Measurements from ENCODE around the gene MYH7. TPM values are rescaled to one million over a fixed set of nuclear protein-coding genes. Genes with fewer than 3 reads are reported as not detected.
"Not testable (repeated sequence)": the region's sequence is repeated elsewhere in the genome, so short reads cannot be mapped to it uniquely, and the experiment has no call there.

The MYH7 gene
- total and polyA plus RNA-seq, 4 donors, result 0.02 to 0.42 (median 0.04) TPM

DNA sequence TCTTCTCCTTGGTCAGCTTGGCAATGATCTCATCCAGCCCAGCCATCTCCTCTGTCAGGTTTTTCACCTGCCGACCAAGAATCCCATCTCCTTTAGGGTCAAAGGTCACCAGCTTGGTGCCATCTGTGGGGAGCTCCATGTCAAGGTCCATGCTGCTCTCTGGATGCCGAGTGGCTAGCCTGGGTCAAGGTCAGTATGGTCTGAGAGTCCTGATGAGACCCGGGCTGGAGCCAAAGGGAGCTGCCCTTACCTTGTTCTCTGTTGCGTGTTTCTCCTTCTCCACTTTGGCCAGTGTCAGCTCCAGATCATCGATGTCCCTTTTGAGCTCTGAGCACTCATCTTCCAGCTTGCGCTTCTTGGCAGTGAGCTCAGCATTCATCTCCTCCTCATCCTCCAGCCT lies 11.8 kb downstream of the MYH7 start:
- Histone ChIP-seq H3K4me3 (ENCODE audit: low read depth in 1 of 3, low read length in 3 of 3) (no peak overlapping the region), H3K9me3 (ENCODE audit: control insufficient read depth in 4 of 4, low read length in 3 of 4) (no peaks in the 10 kb centered on the region), H3K27ac (ENCODE audit: low read depth in 1 of 2, low read length in 2 of 2) (no peak overlapping the region), H3K36me3 (ENCODE audit: control insufficient read depth in 4 of 4, insufficient read depth in 3 of 4, low read depth in 1 of 4, low read length in 3 of 4) (no peaks in the 10 kb centered on the region), H3K9ac (ENCODE audit: low read depth in 1 of 2, low read length in 2 of 2) (no peak overlapping the region), H3K4me1 (ENCODE audit: control insufficient read depth in 4 of 4, insufficient read depth in 4 of 4, low read length in 3 of 4) (no peaks in the 10 kb centered on the region), H3K27me3 (ENCODE audit: control insufficient read depth in 4 of 4, insufficient read depth in 4 of 4, low read length in 3 of 4) (no peaks in the 10 kb centered on the region)
- WGBS, result 83% methylated on average over 6 of the region's 6 CpGs
- DNase-seq (ENCODE audit: low spot score), result no peak
- TF ChIP-seq HNF4A (conservative IDR thresholded peaks at IDR 0.05) (no peak), SP1 (IDR thresholded peaks at IDR 0.05) (no peak), EGR1 (IDR thresholded peaks at IDR 0.05; ENCODE audit: low read depth in 2 of 2) (no peak), FOXA1 (IDR thresholded peaks at IDR 0.05) (no peak), TAF1 (conservative IDR thresholded peaks at IDR 0.05) (no peak), CTCF (IDR thresholded peaks at IDR 0.05; ENCODE audit: low read depth, low read length, missing input control) (no peak), RXRA (IDR thresholded peaks at IDR 0.05) (no peak), GABPA (IDR thresholded peaks at IDR 0.05 in 1 of 2, conservative IDR thresholded peaks at IDR 0.05 in 1 of 2) (no peak)
- TF ChIP-seq, protein P1, sequence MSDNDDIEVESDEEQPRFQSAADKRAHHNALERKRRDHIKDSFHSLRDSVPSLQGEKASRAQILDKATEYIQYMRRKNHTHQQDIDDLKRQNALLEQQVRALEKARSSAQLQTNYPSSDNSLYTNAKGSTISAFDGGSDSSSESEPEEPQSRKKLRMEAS (IDR thresholded peaks at IDR 0.05), result no peak
- TF ChIP-seq, protein P2, sequence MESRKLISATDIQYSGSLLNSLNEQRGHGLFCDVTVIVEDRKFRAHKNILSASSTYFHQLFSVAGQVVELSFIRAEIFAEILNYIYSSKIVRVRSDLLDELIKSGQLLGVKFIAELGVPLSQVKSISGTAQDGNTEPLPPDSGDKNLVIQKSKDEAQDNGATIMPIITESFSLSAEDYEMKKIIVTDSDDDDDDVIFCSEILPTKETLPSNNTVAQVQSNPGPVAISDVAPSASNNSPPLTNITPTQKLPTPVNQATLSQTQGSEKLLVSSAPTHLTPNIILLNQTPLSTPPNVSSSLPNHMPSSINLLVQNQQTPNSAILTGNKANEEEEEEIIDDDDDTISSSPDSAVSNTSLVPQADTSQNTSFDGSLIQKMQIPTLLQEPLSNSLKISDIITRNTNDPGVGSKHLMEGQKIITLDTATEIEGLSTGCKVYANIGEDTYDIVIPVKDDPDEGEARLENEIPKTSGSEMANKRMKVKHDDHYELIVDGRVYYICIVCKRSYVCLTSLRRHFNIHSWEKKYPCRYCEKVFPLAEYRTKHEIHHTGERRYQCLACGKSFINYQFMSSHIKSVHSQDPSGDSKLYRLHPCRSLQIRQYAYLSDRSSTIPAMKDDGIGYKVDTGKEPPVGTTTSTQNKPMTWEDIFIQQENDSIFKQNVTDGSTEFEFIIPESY (IDR thresholded peaks at IDR 0.05), result no peak
- TF ChIP-seq, protein P3, sequence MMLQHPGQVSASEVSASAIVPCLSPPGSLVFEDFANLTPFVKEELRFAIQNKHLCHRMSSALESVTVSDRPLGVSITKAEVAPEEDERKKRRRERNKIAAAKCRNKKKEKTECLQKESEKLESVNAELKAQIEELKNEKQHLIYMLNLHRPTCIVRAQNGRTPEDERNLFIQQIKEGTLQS (IDR thresholded peaks at IDR 0.05), result no peak

DNA sequence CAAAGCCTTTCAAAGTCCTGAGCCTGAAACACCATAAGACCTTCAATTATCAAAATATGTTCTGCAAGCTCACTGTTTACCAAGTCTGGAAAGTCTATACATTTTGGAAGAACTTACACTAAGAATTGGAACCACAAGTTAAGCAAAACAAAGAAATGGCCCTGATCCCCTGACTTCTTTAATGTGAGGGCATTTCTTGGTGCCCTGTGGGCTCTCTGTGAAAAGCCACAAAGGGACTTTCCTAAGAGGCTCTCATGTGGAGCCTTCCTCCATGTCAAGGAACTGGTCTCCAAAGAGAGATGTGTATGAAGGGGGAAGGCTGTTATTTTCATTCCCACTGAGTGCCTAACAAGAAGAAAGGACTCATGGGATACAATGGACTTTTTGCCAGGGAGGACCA lies 13.9 kb downstream of the MYH7 start:
- no peaks in the 10 kb centered on the region for H3K4me1 ChIP-seq (ENCODE audit: control insufficient read depth in 4 of 4, insufficient read depth in 4 of 4, low read length in 3 of 4)
- H3K27me3 ChIP-seq (ENCODE audit: control insufficient read depth in 4 of 4, insufficient read depth in 4 of 4, low read length in 3 of 4), result peaks cover 0 to 4% (median 0%) of the 10 kb centered on the region in 4 donors
- no peak for DNase-seq (ENCODE audit: low spot score)
- TF ChIP-seq, protein P3 (IDR thresholded peaks at IDR 0.05), result no peak
- TF ChIP-seq, protein P4, sequence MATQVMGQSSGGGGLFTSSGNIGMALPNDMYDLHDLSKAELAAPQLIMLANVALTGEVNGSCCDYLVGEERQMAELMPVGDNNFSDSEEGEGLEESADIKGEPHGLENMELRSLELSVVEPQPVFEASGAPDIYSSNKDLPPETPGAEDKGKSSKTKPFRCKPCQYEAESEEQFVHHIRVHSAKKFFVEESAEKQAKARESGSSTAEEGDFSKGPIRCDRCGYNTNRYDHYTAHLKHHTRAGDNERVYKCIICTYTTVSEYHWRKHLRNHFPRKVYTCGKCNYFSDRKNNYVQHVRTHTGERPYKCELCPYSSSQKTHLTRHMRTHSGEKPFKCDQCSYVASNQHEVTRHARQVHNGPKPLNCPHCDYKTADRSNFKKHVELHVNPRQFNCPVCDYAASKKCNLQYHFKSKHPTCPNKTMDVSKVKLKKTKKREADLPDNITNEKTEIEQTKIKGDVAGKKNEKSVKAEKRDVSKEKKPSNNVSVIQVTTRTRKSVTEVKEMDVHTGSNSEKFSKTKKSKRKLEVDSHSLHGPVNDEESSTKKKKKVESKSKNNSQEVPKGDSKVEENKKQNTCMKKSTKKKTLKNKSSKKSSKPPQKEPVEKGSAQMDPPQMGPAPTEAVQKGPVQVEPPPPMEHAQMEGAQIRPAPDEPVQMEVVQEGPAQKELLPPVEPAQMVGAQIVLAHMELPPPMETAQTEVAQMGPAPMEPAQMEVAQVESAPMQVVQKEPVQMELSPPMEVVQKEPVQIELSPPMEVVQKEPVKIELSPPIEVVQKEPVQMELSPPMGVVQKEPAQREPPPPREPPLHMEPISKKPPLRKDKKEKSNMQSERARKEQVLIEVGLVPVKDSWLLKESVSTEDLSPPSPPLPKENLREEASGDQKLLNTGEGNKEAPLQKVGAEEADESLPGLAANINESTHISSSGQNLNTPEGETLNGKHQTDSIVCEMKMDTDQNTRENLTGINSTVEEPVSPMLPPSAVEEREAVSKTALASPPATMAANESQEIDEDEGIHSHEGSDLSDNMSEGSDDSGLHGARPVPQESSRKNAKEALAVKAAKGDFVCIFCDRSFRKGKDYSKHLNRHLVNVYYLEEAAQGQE (IDR thresholded peaks at IDR 0.05), result no peak
- TF ChIP-seq YY1 (IDR thresholded peaks at IDR 0.05) (no peak), HNF4G (IDR thresholded peaks at IDR 0.05) (no peak), NR2F2 (IDR thresholded peaks at IDR 0.05) (no peak), SP1 (IDR thresholded peaks at IDR 0.05) (no peak), RAD21 (IDR thresholded peaks at IDR 0.05) (no peak), FOXA2 (IDR thresholded peaks at IDR 0.05) (no peak), GABPA (IDR thresholded peaks at IDR 0.05 in 1 of 2, conservative IDR thresholded peaks at IDR 0.05 in 1 of 2) (no peak), RXRA (IDR thresholded peaks at IDR 0.05) (no peak), HNF4A (conservative IDR thresholded peaks at IDR 0.05) (no peak), EGR1 (IDR thresholded peaks at IDR 0.05; ENCODE audit: low read depth in 2 of 2) (no peak), FOXA1 (IDR thresholded peaks at IDR 0.05) (no peak), JUND (IDR thresholded peaks at IDR 0.05) (no peak)
- TF ChIP-seq, protein P1 (IDR thresholded peaks at IDR 0.05), result no peak
- TF ChIP-seq, protein P2 (IDR thresholded peaks at IDR 0.05), result no peak
- H3K27ac ChIP-seq (ENCODE audit: low read depth in 1 of 2, low read length in 2 of 2), result no peak overlapping the region
- no peak overlapping the region for H3K4me3 ChIP-seq (ENCODE audit: low read depth in 1 of 3, low read length in 3 of 3)
- H3K9me3 ChIP-seq (ENCODE audit: control insufficient read depth in 4 of 4, low read length in 3 of 4), result no peaks in the 10 kb centered on the region
- no peak overlapping the region for H3K9ac ChIP-seq (ENCODE audit: low read depth in 1 of 2, low read length in 2 of 2)
- H3K36me3 ChIP-seq (ENCODE audit: control insufficient read depth in 4 of 4, insufficient read depth in 3 of 4, low read depth in 1 of 4, low read length in 3 of 4), result no peaks in the 10 kb centered on the region

- H3K4me1 ChIP-seq (ENCODE audit: control insufficient read depth in 4 of 4, insufficient read depth in 4 of 4, low read length in 3 of 4); H3K9me3 ChIP-seq (ENCODE audit: control insufficient read depth in 4 of 4, low read length in 3 of 4); H3K9ac ChIP-seq (ENCODE audit: low read depth in 1 of 2, low read length in 2 of 2); H3K4me3 ChIP-seq (ENCODE audit: low read depth in 1 of 3, low read length in 3 of 3); H3K36me3 ChIP-seq (ENCODE audit: control insufficient read depth in 4 of 4, insufficient read depth in 3 of 4, low read depth in 1 of 4, low read length in 3 of 4); H3K27ac ChIP-seq (ENCODE audit: low read depth in 1 of 2, low read length in 2 of 2); H3K27me3 ChIP-seq (ENCODE audit: control insufficient read depth in 4 of 4, insufficient read depth in 4 of 4, low read length in 3 of 4); DNase-seq (ENCODE audit: low spot score): not testable (repeated sequence)
- 72% methylated on average over 3 of the region's 17 CpGs for WGBS
These were observed 15.8 kb downstream of the MYH7 start for GRCh38 chr14:23419646-23420045.
